IMR-90 (cell line): ENCODE results near the gene FANCE. TPM values are rescaled to one million over a fixed set of nuclear protein-coding genes. Genes with fewer than 3 reads are reported as not detected.

Experiments used
- ATAC-seq: fragments of 200-7000 bp; cut with Tn5 transposase; 2 replicates; pipeline ENCODE4 v1.9.1; 2020; ENCODE audit warnings: low read depth, mild to moderate bottlenecking, moderate library complexity
- BruUV-seq: library from RNA; stranded (reverse); fragments of 400-500 nt; replicated peaks from 2 replicates; lab custom pipeline; 2021; lab: Mats Ljungman, UMichigan
- CTCF ChIA-PET: fragments of 300-600 bp; formaldehyde crosslinking; extraction: SDS; loops from one replicate; lab custom pipeline; 2021; ENCODE audit warnings: antibody characterized with exemption; lab: Yijun Ruan, JAX
- POLR2A ChIA-PET: fragments of 300-600 bp; sonication (Branson Sonifier 250); formaldehyde crosslinking; loops from one replicate; lab custom pipeline; 2022; ENCODE audit warnings: antibody characterized with exemption; ENCODE audit not compliant: unreplicated experiment; lab: Charles Lee
- DNase-seq: peaks from one replicate; pipeline ENCODE4 v3.0.0; 2013
- H2AFZ ChIP-seq: replicated peaks from 2 replicates; pipeline ENCODE3; 2013; ENCODE audit warnings: low read length, mild to moderate bottlenecking; ENCODE audit not compliant: poor library complexity
- H2AK5ac ChIP-seq: 2 replicates; pipeline ENCODE4 v1.6.1; 2013; ENCODE audit warnings: low read depth, low read length, inconsistent platforms
- H2AK9ac ChIP-seq: replicated peaks from 2 replicates; pipeline ENCODE3; 2013; ENCODE audit warnings: mild to moderate bottlenecking, low read depth, low read length, moderate library complexity; ENCODE audit not compliant: poor library complexity
- H2BK120ac ChIP-seq: 2 replicates; pipeline ENCODE4 v1.6.1; 2013; ENCODE audit warnings: low read depth, low read length, inconsistent platforms
- H2BK15ac ChIP-seq: 3 replicates; pipeline ENCODE4 v1.6.1; 2013; ENCODE audit warnings: low read depth, low read length, inconsistent platforms
- H2BK20ac ChIP-seq: 2 replicates; pipeline ENCODE4 v1.6.1; 2013; ENCODE audit warnings: low read depth, mild to moderate bottlenecking, inconsistent platforms, low read length, moderate library complexity
- H2BK5ac ChIP-seq: 2 replicates; pipeline ENCODE4 v1.6.1; 2013; ENCODE audit warnings: mild to moderate bottlenecking, low read depth, low read length, inconsistent platforms; ENCODE audit not compliant: poor library complexity, severe bottlenecking
- H3K14ac ChIP-seq: replicated peaks from 2 replicates; pipeline ENCODE4 v1.6.1; 2013; ENCODE audit warnings: low read depth, low read length, inconsistent platforms
- H3K18ac ChIP-seq: 2 replicates; pipeline ENCODE4 v1.6.1; 2013; ENCODE audit warnings: low read depth, low read length, control low read depth
- H3K23ac ChIP-seq: 2 replicates; pipeline ENCODE4 v1.6.1; 2013; ENCODE audit warnings: low read depth, low read length, inconsistent platforms
- H3K27ac ChIP-seq: 2 replicates; pipeline ENCODE4 v1.5.1; 2013; ENCODE audit warnings: mild to moderate bottlenecking, control low read depth, low read length; ENCODE audit not compliant: insufficient read depth
- H3K27me3 ChIP-seq: 2 replicates; pipeline ENCODE4 v1.6.1; 2013; ENCODE audit warnings: low read length; ENCODE audit not compliant: control insufficient read depth, insufficient read depth
- H3K36me3 ChIP-seq: 2 replicates; pipeline ENCODE4 v1.6.1; 2013; ENCODE audit warnings: low read length, mixed read lengths; ENCODE audit not compliant: control insufficient read depth, insufficient read depth
- H3K4ac ChIP-seq: 2 replicates; pipeline ENCODE4 v1.6.1; 2013; ENCODE audit warnings: low read depth, low read length, inconsistent platforms
- H3K4me1 ChIP-seq: 2 replicates; pipeline ENCODE4 v1.6.1; 2013; ENCODE audit warnings: low read length, mixed read lengths; ENCODE audit not compliant: control insufficient read depth, insufficient read depth
- H3K4me2 ChIP-seq: 2 replicates; pipeline ENCODE4 v1.6.1; 2013; ENCODE audit warnings: low read depth, mild to moderate bottlenecking, control low read depth, low read length, moderate library complexity
- H3K4me3 ChIP-seq: 2 replicates; pipeline ENCODE4 v1.5.1; 2013; ENCODE audit warnings: low read depth, mild to moderate bottlenecking, control low read depth, low read length, moderate library complexity; ENCODE audit not compliant: insufficient read depth
- H3K56ac ChIP-seq: 2 replicates; pipeline ENCODE4 v1.6.1; 2013; ENCODE audit warnings: low read length, inconsistent platforms; ENCODE audit not compliant: insufficient read depth; ENCODE audit errors: extremely low read depth
- H3K79me1 ChIP-seq, 2 experiments: 2 replicates each; pipeline ENCODE4 v1.6.1; 2013; ENCODE audit warnings: low read length in 2 of 2, inconsistent platforms in 1 of 2, low read depth in 1 of 2
- H3K9ac ChIP-seq: 2 replicates; pipeline ENCODE4 v1.6.1; 2013; ENCODE audit warnings: low read depth, low read length, control low read depth
- H3K9me1 ChIP-seq: 2 replicates; pipeline ENCODE4 v1.6.1; 2013; ENCODE audit warnings: low read length, inconsistent platforms; ENCODE audit not compliant: insufficient read depth
- H3K9me3 ChIP-seq: 2 replicates; pipeline ENCODE4 v1.6.1; 2013; ENCODE audit warnings: low read length; ENCODE audit not compliant: control insufficient read depth, insufficient read depth
- H4K20me1 ChIP-seq: 2 replicates; pipeline ENCODE4 v1.6.1; 2013; ENCODE audit warnings: low read length, inconsistent platforms; ENCODE audit not compliant: insufficient read depth
- H4K5ac ChIP-seq: 2 replicates; pipeline ENCODE4 v1.6.1; 2013; ENCODE audit warnings: mild to moderate bottlenecking, low read depth, low read length, control low read depth
- H4K8ac ChIP-seq, 2 experiments: 2 replicates each; pipeline ENCODE4 v1.6.1; 2013; ENCODE audit warnings: low read depth in 2 of 2, low read length in 2 of 2, control low read depth in 1 of 2, inconsistent platforms in 1 of 2
- H4K91ac ChIP-seq: 2 replicates; pipeline ENCODE4 v1.6.1; 2013; ENCODE audit warnings: low read depth, low read length, inconsistent platforms; ENCODE audit not compliant: insufficient read depth
- MXI1 ChIP-seq: IDR thresholded peaks from 2 replicates; pipeline ENCODE4 v1.6.1; 2012; ENCODE audit warnings: low read depth, mild to moderate bottlenecking, low read length, moderate library complexity, borderline replicate concordance
- NFE2L2 ChIP-seq: fragments of 150-350 bp; IDR thresholded peaks from 2 replicates; pipeline ENCODE4 v1.6.1; 2016; ENCODE audit warnings: low read depth, mild to moderate bottlenecking, low read length
- WGBS, 2 experiments: methylation state at CpG; one replicate each; pipeline versions ENCODE4 v1.1.5 to v1.1.7; 2013; ENCODE audit warnings: missing lambda C conversion rate in 2 of 2; ENCODE audit not compliant: insufficient read length in 1 of 2; ENCODE audit errors: extremely low coverage in 2 of 2; 5-methylcytosine and 5-hydroxymethylcytosine counted together
- dilution Hi-C: fragments of 300-500 bp; cut with HindIII; formaldehyde crosslinking; loops from one replicate; pipeline ENCODE4 v1.14.3; 2018; ENCODE audit warnings: low sequenced_read_pairs; ENCODE audit not compliant: unreplicated experiment
- in situ Hi-C: fragments of 300-500 bp; cut with MboI; formaldehyde crosslinking; loops from 3 replicates; pipeline ENCODE4 v1.14.3; 2019; ENCODE audit warnings: low sequenced_read_pairs, inconsistent platforms, mixed read lengths
- intact Hi-C: fragments of 100-400 bp; cut with micrococcal nuclease; formaldehyde crosslinking; loops from 2 replicates; pipeline ENCODE4 v1.10.0; 2022
- polyA plus RNA-seq, 3 experiments: library from polyadenylated mRNA; depleted of rRNA; stranded (reverse); fragments of >200 nt; gene quantifications; 2 replicates each; pipeline ENCODE4 v1.2.3, GENCODE V29; 2012; ENCODE audit warnings: low replicate concordance in 1 of 3
- total RNA-seq: library from RNA; depleted of rRNA; stranded (reverse); fragments of >200 nt; gene quantifications from 2 replicates; pipeline ENCODE4 v1.2.3, GENCODE V29; 2012

FANCE gene
- total and polyA plus RNA-seq, 2 of the 4 experiments (the other 2 are of a cell fraction) = 7.1 to 9.1 TPM

DNA sequence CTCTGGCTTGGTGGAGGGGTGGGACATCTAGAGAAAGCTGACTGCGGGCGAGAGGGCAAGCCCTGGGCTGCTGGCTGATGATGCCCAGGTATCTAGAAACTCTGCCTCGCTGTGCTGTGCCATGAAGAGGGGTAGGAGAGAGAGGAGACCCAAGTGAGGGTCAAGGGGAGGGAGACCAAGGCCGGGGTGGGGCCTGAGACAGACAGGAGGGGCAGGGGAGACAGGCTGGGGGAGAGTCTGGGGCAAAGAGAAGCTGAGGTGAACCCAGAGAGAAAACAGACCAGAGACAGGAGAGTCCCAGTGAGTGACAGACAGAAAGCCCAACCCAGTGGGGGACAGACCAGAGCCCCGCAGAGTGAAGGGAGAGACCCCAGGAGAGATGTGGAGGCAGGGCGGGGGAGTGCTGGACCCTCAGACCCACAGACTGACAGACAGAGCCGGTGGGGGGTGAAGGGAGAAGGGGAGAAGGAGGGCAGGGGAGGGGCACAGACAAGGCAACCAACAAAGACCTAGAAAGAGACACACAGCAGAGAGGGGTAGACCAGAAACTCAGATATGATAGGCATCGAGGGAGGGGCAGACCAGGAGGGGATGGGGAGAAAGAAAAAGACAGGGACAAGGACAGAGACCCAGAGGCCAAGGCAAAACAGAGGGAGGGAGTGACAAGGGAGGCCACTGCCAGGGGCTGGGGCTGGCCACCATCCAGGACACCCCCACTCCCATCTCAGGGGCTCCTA lies 38.9 kb downstream of the FANCE start:
- POLR2A ChIA-PET = interaction anchor here (0.6 kb wide), 1 partner anchor 556 kb away, joined by 4 read pairs; no protein-coding TSS in a partner anchor

More for the DNA sequence above, 38.9 kb downstream of the FANCE start:
- Histone ChIP-seq H3K79me1 (peaks cover 32 to 96% of the 10 kb centered on the region in 2 experiments), H3K9me3 (no peaks in the 10 kb centered on the region), H4K20me1 (peaks cover 38% of the 10 kb centered on the region), H3K14ac (peak overlapping the region; percentile 97), H4K91ac (peak overlapping the region; percentile 89), H3K27me3 (no peaks in the 10 kb centered on the region), H2BK20ac (peak overlapping the region; percentile 53), H3K9me1 (peaks cover 34% of the 10 kb centered on the region), H3K27ac (peak overlapping the region; percentile 79), H3K36me3 (peaks cover 9% of the 10 kb centered on the region; the same call in 1 of the 2 replicates), H3K4me1 (peaks cover 69% of the 10 kb centered on the region), H3K4me2 (peak overlapping the region; percentile 65; the same call in 1 of the 2 replicates), H4K8ac (peak overlapping the region; percentile 64 to 89), H2AFZ (peak overlapping the region; percentile 60), H2BK5ac (peak overlapping the region; percentile 95), H3K4me3 (no peak overlapping the region), H3K56ac (peak overlapping the region; percentile 41), H2BK120ac (peak overlapping the region; percentile 96), H4K5ac (peak overlapping the region; percentile 72), H2BK15ac (peak overlapping the region; percentile 5; the same call in 2 of the 3 replicates), H3K9ac (peak overlapping the region; percentile 54), H3K4ac (peak overlapping the region; percentile 97), H2AK5ac (peak overlapping the region; percentile 98), H3K23ac (peak overlapping the region; percentile 94; the same call in 1 of the 2 replicates), H3K18ac (peak overlapping the region; percentile 74; the same call in 1 of the 2 replicates), H2AK9ac (peak overlapping the region; percentile 86)
- in situ Hi-C loops = no loop called here
- CTCF ChIA-PET = interaction anchor here (0.6 kb wide), 1 partner anchor 245 kb away, joined by 3 read pairs; no protein-coding TSS in a partner anchor
- BruUV-seq = no TSS peak
- peak; percentile 0; the same call in 1 of the 2 replicates for TF ChIP-seq MXI1
- TF ChIP-seq NFE2L2 = no peak
- dilution Hi-C loops = no loop called here
- 0% methylated on average over 1 of the region's 8 CpGs; no CpG with 5 or more reads in 1 of the 2 experiments for WGBS, 2 experiments
- ATAC-seq (no peak), DNase-seq (no peak)
- intact Hi-C loops = no loop called here
